Stomach (tissue), 4 donors: ENCODE measurements around the gene FBXL17.

Source experiments
- POLR2AphosphoS5 ChIP-seq, 3 donors: sonication (generic); formaldehyde crosslinking; IDR thresholded peaks; one replicate each; pipeline ENCODE4 v1.6.1; 2016; ENCODE audit warnings: antibody characterized with exemption in 3 of 3
- TF ChIP-seq, protein P1 (sequence below), 7 experiments: fragments of 450-650 bp in 4 of 7; fragments of 200-600 bp in 3 of 7; sonication (generic) in 3 of 7; IDR thresholded peaks; one replicate each; pipeline ENCODE4 v1.5.1; 2016 to 2019; ENCODE audit warnings: antibody characterized with exemption in 7 of 7, control low read depth in 2 of 7, mild to moderate bottlenecking in 1 of 7

DNA sequence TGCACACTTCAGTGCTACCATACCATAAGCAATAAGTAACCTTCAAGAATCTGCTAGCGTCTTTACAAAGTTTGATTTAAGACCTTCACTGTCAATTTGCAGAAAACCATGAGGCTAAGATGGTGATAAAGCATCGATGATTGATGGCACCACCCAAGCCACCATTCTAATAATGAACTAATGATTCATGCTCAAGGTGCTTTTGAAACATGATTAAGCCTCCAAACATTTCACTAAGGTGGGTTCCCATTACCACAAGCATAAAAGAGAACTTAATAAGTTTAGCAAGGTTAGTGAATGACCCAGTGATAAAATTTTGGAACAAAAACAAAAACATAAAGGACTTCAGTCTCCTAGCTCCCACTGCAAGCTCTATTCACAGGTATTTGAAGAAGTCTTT lies 214.7 kb downstream of the FBXL17 start:
- TF ChIP-seq, protein P1, sequence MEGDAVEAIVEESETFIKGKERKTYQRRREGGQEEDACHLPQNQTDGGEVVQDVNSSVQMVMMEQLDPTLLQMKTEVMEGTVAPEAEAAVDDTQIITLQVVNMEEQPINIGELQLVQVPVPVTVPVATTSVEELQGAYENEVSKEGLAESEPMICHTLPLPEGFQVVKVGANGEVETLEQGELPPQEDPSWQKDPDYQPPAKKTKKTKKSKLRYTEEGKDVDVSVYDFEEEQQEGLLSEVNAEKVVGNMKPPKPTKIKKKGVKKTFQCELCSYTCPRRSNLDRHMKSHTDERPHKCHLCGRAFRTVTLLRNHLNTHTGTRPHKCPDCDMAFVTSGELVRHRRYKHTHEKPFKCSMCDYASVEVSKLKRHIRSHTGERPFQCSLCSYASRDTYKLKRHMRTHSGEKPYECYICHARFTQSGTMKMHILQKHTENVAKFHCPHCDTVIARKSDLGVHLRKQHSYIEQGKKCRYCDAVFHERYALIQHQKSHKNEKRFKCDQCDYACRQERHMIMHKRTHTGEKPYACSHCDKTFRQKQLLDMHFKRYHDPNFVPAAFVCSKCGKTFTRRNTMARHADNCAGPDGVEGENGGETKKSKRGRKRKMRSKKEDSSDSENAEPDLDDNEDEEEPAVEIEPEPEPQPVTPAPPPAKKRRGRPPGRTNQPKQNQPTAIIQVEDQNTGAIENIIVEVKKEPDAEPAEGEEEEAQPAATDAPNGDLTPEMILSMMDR (IDR thresholded peaks at IDR 0.05), result no peak
- no peak for TF ChIP-seq POLR2AphosphoS5 (IDR thresholded peaks at IDR 0.05)
